Frontal cortex (tissue), 4 donors: ENCODE data around the gene MMADHC. TPM values are rescaled to one million over a fixed set of nuclear protein-coding genes. Genes with fewer than 3 reads are reported as not detected.

Experiments used
- DNase-seq, 2 donors: peaks; one replicate each; pipeline ENCODE4 v3.0.0; 2012; ENCODE audit warnings: low spot score in 2 of 2
- FAIRE-seq: peaks from 2 replicates; lab custom pipeline; 2012; peaks lifted over from hg19 to GRCh38; lab: Jason Lieb, UNC
- total RNA-seq: library from RNA; depleted of rRNA; stranded (reverse); fragments of >200 nt; gene quantifications from one replicate; pipeline ENCODE4 v1.2.3, GENCODE V29; 2014
- donor health status: control.
- donor health status: control.
- donor health status: control.

The MMADHC gene
- total RNA-seq = 147 TPM

DNA sequence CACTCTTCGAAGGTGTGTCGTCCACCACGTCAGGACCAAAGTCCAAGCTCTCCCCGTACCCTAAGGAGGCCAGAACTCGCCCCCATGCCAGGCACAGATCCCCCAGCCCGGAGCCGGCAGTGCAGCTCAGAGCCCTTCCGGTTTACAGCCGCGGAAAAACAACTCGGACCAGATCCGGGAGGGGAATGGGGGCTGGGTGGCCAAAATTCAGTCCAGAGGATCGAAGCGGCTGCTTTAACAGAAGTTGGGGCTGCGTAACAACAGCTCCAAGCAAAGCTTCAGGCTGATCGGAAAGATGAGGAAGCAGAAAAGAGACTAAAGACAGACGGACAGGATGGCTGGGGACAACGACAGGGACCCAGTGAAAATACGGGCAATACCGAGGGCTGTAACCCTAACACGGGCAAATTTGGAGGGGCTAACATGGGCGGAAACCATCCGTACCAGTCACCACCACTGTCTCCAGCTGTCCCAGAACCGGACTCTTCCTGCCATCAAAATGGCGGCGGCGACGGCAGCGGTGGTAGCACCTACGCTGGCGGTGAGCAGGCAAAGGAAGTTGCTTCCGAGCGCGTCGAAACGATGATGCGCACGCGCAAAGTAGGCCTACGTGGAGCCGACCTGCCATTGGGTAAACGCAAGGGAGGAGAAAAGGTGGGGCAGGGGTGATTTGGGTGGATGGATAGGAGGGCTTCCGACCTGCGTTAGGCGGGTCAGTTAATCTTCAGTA lies at the start of gene MMADHC:
Gene MMADHC (minus strand): TSS at position 556 of the 730 bp plus-strand sequence. CDS start 678 bp downstream, outside the sequence.
- DNase-seq = peak; percentile 17 to 56
- FAIRE-seq = no peak

DNA sequence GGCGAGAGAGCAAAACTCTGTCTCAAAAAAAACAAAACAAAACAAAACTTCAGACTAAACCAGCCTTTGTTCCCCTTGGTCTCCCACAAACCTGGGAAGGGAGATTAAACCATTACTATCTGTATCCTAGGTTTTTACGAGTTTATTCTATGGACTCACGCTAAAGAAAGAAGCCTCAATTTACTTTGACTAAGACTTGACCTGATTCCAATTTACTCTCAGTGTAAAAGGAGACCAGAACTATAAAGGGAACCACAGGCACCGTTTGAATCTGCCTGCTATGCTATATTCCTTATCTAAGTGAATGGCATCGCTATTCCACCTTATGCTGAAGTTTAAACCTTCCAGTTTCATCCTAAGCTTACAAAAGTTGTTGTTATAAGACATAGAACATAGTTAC lies 46.5 kb upstream of the MMADHC start:
- FAIRE-seq (no peak), DNase-seq (no peak)

DNA sequence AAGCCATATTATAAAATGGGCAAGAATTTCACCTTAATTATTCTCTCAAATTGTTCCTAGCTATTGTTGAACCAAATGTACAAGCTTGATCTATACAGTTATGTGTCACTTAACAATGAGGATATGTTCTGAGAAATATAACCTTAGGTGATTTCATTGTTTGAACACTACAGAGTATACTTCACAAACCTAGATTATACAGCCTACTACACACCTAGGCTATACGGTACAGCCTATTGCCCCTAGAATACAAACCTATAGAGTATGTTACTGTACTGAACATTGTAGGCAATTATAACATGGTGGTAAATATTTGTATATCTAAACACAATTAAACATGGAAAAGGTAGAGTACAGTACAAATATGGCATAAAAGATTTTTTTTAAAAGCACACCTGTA lies 42.9 kb upstream of the MMADHC start:
- DNase-seq = no peak
- FAIRE-seq = no peak

DNA sequence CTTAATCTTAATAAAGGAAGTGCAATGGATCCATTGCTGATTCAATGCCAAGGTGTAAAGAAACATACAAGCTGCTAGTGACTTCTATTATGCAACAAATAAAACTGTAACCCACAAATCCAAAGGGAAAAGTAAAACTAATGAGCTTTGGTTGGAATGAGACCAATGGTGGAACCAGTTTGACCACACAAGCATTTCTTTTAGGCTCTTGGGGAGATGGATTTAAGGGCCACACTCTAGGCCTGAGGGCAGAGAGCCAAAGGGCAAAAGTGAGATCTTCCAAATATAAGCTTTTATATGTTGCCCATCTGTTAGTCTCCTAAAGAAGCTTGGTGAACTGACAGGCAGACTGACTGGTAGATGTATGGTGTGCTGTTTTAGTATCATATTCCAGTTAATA lies 41.5 kb upstream of the MMADHC start:
- DNase-seq (no peak), FAIRE-seq (no peak)

DNA sequence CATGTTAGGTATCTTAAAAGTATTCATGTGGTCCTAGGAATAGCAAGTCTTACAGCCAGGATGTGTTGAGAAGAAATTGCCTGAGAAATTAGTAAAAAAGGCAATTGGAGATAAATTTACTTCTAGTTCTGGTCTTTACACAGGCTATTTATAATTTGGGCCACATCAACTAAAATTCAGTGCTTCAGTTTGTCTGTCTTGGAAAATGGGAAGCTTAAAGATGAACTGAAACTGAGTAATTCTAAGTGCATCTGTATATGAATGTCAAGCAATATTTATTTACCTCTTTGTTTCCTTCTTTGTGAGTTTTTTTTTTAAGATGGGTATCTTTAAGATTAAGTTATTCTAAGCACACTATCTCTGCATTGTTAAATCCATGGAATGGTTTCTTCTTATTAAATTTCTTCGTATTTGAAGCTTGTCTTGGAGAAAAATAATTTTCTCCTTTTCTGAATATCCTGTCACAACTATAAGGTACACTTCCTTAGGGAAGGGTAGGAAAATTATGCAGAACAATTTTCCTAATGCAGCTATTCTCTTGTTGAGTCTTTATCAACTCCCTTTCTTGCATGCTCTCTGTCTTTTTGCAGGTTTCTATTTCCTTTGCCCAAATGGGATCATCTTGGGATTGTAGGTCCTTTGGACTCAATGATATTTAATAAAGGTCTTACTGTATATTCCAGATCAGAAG lies 39.7 kb upstream of the MMADHC start:
- DNase-seq (no peak), FAIRE-seq (no peak)

DNA sequence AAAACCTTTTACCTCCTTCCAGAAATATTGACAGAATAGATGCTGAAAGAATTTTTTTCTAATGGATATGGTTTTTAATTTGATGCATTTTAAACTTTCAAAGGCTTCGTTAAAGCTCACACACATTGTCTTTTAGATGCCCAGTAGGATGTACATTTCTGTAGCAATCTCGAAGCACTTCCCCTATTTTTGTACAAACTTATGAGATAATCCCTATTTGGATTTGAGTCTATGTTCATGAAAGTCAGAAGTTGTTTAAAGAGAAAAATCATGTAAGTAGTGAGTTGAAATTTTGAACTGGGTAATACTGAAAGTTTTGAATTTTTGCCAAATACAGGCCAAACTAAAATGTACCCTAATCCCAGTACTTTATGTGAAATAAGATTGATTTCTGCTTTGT lies 38.1 kb upstream of the MMADHC start:
- DNase-seq (no peak), FAIRE-seq (no peak)

DNA sequence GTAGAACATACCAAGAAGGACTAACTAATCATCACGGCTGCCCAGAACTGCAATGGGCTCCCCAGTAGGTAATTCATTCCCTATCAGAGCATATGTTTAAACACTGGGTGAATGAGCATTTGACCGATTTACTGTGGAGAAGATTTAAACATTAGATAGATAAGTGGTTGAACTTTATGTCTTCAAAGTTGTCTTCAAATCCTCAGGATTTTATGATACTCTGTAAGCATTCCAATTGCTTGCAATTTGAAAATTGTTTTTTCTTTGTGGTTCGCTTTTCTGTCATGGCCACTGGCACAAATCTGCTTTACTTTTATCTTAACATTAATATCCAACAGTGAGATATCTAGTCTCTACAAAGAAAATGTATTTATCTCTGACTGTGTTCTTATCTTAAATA lies 37.7 kb upstream of the MMADHC start:
- no peak for DNase-seq
- FAIRE-seq = no peak

DNA sequence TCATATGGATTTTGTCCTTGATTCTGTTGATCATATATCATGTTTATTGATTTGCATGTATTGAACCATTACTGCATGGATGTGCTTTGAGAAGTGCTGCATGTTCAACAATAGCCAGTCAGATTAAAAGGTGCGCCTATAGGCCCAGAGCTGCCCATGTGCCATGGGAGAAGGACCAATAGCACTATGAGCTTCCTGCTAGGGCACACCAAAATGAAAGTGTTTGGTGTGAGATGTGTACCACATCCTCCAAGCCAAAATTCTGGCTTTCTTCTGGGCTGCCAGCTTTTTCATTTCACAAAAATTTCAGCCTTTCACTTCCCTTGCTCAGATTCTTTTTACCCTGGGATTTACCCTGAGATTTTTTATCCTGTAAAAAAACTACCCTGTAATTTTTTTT lies 34.8 kb upstream of the MMADHC start:
- FAIRE-seq (no peak), DNase-seq (no peak)

DNA sequence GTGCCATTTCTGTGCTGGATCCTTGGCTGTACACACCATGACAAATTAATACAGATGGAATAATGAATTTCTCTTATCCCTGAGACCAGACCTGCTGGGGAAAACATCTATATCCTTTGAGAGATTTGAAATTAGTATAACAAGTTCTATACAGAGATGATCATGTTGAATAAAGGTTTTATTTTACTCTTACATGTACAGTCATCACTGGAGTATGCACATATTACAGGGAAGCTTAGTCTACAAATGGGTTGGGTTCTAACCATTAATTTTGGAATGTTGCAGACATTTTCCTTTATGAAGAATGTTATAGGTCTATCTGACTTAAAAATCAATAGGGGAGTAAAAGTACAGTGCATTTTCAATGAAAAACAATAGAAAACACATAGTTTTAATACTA lies 29.9 kb upstream of the MMADHC start:
- no peak for FAIRE-seq
- no peak for DNase-seq

DNA sequence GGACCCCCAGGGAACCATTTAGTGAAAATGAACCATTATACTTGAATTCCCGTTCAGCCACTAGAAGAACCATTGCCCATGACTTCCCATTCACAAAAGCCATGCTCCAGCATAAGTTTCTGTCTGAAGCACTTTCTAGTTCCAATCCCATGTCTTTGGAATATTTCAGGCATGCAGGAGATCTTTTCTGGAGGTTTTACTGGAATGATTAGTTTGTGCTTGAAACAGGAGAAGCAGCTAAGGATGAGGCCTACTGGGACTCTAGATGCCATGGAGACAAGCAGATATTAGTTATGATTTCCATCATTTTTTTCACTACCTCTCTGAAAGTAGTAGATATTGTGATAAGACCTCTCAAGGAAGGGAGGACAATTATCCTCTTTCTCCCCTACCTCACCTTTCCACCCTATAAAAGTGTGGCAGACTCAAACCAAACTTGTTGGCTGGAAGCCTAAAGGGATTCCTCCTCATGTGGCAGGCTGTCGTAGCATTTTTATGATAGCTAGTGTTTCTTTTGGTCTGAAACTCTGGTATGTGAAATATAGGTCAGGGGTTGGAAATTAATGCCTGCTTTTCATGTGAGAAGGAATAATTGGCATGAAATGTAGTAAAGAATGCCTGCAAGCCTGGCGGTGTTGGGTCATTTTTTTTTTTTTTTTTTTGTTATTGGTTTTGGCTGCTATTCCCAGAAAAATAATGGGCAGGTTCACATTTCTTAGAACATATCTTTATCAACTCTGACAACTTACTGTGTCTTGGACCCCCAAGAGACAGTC lies 29.3 kb upstream of the MMADHC start:
- no peak for FAIRE-seq
- DNase-seq = no peak

DNA sequence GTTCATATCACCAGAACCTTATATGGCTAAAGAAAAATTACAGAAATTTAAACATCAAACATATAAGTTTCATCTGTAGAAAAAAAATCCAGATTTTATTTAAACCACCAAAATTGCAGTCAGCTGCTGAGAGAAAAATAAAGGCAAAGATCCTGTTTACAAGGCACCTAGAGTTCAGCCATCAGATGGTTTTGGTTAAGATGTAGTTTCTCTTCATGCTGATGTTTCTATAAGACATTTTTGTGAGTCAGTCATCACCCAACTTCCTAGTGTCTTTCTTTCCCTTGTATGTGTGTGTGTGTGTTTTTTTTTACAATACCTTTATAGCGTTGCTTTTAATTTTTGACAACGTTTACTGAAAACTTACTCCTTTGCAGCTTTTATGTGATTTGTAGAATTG lies 26.1 kb upstream of the MMADHC start:
- DNase-seq (no peak), FAIRE-seq (no peak)

DNA sequence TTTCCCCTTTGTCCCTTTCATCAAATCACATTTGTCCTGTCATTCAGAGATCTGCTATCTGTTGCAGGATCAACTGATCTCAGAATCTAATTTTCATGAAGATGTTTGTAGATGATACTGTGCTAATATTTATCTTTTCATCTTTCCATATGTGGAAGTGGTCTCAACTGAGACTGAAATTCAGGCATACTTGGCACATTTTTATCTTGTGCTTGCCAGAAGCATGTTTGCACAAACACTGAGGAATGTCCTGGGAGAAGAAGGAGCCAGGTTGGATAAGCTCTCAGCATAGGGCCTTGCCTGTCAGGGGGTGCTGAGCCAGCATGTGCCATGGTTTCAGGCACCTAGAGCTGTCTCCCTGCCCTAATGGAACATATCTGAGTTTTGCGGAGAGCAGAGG lies 24.5 kb upstream of the MMADHC start:
- FAIRE-seq (no peak), DNase-seq (no peak)

DNA sequence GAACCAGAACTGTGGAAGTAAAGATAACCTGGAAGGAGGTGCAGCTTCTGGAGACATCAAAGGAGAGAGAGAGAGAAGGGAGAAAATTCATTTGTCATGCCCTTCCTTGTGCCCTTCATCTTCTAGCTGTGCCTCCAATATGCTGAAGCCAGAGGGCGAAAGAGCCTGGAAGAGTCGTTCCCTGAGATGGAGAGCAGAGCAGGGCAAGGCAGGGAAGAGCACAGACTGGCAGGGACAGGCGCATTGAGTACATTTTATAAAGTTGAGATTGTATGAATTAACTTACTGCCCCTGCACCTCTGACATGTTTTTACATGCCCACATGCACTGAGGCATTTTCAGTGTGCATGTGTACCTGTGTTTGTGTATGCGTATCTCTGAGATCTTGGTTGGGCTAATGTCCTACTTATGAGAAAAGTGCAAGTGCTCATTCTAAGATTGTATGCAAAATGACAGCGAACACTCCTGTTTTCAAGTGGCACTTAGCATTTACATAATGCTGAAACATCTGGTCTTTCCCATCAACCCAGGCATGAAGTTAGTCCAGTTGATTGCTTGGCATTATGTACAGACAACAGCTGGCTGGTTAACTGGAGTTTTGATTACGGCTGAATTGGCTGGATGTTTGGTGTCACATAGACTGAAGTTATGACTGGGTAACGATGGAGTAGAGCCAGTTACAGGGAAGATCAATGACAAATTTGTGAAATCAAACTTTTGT lies 23.7 kb upstream of the MMADHC start:
- DNase-seq = no peak
- no peak for FAIRE-seq

DNA sequence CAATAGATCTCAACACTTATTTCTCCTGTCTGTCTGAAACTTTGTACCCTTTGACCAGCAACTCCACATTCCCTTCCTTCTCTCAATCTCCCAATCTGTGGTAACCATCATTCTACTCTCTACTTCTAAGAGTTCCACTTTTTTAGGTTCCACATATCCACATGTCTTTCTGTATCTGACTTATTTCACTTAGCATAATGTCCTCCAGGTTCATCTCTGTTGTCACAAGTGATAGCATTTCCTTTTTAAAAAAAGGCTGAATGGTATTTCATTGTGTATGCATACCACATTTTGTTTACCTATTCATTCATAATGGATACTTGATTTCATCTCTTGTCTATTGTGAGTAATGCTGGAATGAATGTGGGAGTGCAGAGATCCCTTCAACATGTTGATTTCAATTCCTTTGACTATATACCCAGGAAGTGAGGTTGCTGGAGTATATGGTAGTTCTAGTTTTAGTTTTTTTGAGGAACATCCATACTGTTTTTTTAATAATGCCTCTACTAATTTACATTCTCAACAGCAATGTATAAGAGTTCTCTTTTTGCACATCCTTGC lies 18.8 kb upstream of the MMADHC start:
- FAIRE-seq (no peak), DNase-seq (no peak)

DNA sequence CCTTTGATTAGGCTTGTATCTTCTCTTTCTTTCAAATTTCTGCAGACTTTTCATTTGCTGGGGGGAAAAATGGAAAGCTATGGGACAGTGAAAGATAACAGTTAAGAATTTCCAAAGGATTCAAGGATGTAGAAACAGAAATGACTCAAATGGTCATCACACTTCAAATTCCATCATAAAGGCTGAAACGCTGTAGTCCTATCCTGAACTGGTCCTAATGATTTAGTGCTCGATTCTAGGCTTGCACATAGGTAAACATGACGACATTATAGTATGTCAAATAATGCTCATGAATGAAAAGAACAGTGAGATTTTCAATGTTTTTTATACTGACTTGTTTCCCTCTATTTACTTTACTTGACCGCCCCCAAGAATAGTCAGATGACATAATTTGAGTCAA lies 15.7 kb upstream of the MMADHC start:
- DNase-seq (no peak), FAIRE-seq (no peak)

DNA sequence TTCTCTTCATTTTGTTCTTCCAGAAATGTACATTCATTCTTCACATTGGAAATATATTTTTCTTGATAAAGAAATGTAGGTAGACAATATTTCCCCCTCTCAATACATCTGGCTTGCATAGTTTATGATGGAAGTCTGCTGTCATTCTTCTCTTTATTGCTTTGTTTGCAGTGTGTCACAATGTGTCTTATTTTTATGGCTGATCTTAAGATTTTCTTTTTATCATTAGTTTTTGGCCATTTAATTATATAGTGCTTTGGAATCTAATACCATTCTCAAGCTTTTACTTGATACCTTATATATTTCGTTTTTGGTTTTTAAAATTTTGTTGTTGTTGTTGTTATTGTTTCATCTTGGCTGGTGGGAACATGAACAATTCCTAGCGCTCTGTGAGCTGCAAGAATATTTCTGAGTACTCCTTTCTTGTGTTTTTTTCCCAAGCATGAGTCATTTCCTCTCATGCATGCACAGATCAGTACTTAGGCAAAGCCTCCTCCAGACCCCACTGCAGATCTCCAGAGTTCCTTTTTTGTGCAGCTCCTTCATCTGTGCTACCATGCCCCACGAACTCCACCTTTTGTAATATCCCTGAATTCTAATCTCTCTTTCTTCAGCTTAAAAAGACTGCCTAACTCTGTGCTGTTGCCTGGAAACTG lies 13.7 kb upstream of the MMADHC start:
- no peak for DNase-seq
- FAIRE-seq = no peak

DNA sequence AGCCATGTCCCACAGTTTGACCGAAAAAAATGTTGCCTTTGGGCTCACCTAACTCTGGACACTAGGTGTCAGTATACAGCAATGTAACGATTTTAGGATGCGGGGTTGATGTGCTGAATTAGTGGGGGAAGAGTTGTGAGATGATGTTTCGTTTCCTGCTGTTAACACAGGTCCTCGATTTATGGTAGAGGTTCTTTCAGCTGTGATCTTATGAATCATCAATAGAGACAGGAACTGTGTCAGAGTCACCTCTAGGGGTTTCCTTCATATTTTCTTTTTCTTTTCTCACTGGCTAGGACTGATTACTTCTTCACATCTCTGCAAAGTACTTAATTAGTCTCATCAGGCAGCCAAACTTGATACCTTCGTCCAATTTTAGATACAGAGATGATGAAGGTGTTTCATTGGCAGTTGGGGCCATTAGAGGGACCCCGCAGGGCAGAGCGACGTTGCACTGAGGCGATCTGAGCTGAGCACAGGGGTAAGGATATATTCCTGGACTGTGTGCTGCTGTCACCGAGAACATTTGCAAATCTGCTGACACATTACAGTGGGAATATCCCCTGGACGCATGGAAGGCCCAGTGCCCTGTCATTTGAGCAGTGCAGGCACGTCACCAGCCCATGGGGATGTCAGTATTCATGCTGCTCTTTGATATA lies 10.2 kb upstream of the MMADHC start:
- DNase-seq = peak; percentile 5 to 32
- FAIRE-seq = peak; percentile 48

DNA sequence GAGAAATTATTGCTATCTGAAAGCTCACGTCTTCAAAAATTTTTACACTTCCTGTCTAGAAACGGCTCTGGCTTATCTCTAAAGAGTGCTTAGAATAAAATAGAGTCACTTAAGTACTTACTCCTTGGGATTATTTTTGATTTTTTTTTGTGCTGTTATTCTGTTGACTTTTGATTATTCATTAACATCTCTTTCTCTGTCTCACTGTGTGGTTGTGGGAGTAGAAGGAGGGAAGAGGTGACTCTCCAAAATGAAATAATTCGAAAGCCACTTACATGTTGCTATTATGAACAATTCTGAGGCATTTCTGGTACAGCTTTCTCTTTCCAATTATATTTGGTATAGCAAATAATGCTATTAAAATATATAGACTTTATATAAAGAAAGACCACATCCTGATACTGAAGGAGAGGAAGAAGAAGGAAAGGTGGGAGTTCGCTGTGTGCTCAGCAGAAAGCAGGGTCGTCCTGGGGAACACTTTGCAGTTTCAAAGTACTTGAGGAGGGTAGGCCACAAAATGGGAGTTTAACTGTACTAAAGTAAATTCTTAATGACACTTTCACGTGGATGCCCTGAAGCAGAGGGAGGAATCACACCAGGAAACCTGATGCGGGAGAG lies 9.6 kb upstream of the MMADHC start:
- no peak for FAIRE-seq
- DNase-seq = no peak

DNA sequence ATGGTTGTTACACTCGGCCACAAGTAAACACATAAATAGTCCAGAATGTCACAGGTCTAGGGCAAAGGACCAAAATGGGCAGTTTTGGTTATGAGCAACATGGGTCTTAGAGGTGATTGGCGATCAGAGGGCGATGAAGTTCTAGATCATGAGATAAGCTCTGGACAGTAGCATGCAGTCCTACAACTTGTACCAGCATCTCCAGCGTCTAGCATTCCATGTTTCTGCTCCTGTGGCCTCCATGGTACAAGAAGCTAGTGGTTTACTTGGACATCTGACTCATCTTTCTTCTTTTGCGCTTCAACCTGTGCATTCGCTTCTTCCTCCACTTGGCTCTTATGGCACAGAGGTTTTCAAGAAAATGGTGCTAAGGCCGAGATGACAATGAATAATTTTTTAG lies 8.9 kb upstream of the MMADHC start:
- DNase-seq (no peak), FAIRE-seq (no peak)
